ENCODE results near the gene SCRN2. TPM values are rescaled to one million over a fixed set of nuclear protein-coding genes. Genes with fewer than 3 reads are reported as not detected.

The SCRN2 gene
- total RNA-seq, 1 donor from 2014 or later: 45.2 TPM

GRCh38 chr17:47883589-47884426 is 42.7 kb upstream of the SCRN2 start:
- Mint-ChIP-seq H3K36me3 (no peaks in the 10 kb centered on the region), H3K27ac (peak overlapping the region; percentile 84), H3K9me3 (no peaks in the 10 kb centered on the region), H3K4me3 (peak overlapping the region; percentile 49), H3K4me1 (ENCODE audit: unreplicated experiment) (peaks cover 20% of the 10 kb centered on the region), H3K27me3 (peaks cover 28% of the 10 kb centered on the region)
- no peak for DNase-seq (ENCODE audit: extremely low spot score, unreplicated experiment)
- TF ChIP-seq CTCF (conservative IDR thresholded peaks at IDR 0.05): no peak

- DNase-seq (ENCODE audit: extremely low spot score, unreplicated experiment): no peak
- Mint-ChIP-seq H3K4me3 (peak overlapping the region; percentile 20), H3K4me1 (ENCODE audit: unreplicated experiment) (peaks cover 21% of the 10 kb centered on the region), H3K27ac (peak overlapping the region; percentile 84), H3K9me3 (no peaks in the 10 kb centered on the region), H3K36me3 (no peaks in the 10 kb centered on the region), H3K27me3 (peaks cover 35% of the 10 kb centered on the region)
- no peak for TF ChIP-seq CTCF (conservative IDR thresholded peaks at IDR 0.05)
Measured at GRCh38 chr17:47882695-47883588, 41.9 kb upstream of the SCRN2 start.

- Mint-ChIP-seq H3K27me3 (peaks cover 42% of the 10 kb centered on the region), H3K4me1 (ENCODE audit: unreplicated experiment) (peaks cover 27% of the 10 kb centered on the region), H3K27ac (no peak overlapping the region), H3K9me3 (no peaks in the 10 kb centered on the region), H3K36me3 (no peaks in the 10 kb centered on the region), H3K4me3 (no peak overlapping the region)
- DNase-seq (ENCODE audit: extremely low spot score, unreplicated experiment): no peak
- TF ChIP-seq CTCF (conservative IDR thresholded peaks at IDR 0.05): no peak
Measured at GRCh38 chr17:47882247-47882646, 41.2 kb upstream of the SCRN2 start.

GRCh38 chr17:47879776-47880454 is 38.8 kb upstream of the SCRN2 start:
- no peak for TF ChIP-seq CTCF (conservative IDR thresholded peaks at IDR 0.05)
- no peak for DNase-seq (ENCODE audit: extremely low spot score, unreplicated experiment)
- H3K36me3 Mint-ChIP-seq: no peaks in the 10 kb centered on the region
- H3K27me3 Mint-ChIP-seq: peaks cover 55% of the 10 kb centered on the region
- peaks cover 22% of the 10 kb centered on the region for H3K4me1 Mint-ChIP-seq (ENCODE audit: unreplicated experiment)
- H3K27ac Mint-ChIP-seq: no peak overlapping the region
- H3K4me3 Mint-ChIP-seq: no peak overlapping the region
- no peaks in the 10 kb centered on the region for H3K9me3 Mint-ChIP-seq

GRCh38 chr17:47879028-47879585 is 38.0 kb upstream of the SCRN2 start:
- Mint-ChIP-seq H3K27ac (peak overlapping the region; percentile 65), H3K4me3 (peak overlapping the region; percentile 39), H3K9me3 (no peaks in the 10 kb centered on the region), H3K36me3 (no peaks in the 10 kb centered on the region), H3K4me1 (ENCODE audit: unreplicated experiment) (peaks cover 22% of the 10 kb centered on the region), H3K27me3 (peaks cover 63% of the 10 kb centered on the region)
- no peak for DNase-seq (ENCODE audit: extremely low spot score, unreplicated experiment)
- TF ChIP-seq CTCF (conservative IDR thresholded peaks at IDR 0.05): no peak

Data from type B pancreatic cell (in vitro differentiated cells).